Liver (tissue), 9 donors: ENCODE measurements around the gene SYCP2. TPM values are rescaled to one million over a fixed set of nuclear protein-coding genes. Genes with fewer than 3 reads are reported as not detected.

Experiments used
- DNase-seq: peaks from one replicate; pipeline ENCODE4 v3.0.0-alpha.2; 2017; ENCODE audit warnings: low spot score
- H3K27ac ChIP-seq, 2 donors: one replicate each; pipeline ENCODE4 v1.7.0; 2013; ENCODE audit warnings: inconsistent platforms in 2 of 2, low read length in 2 of 2, control low read depth in 1 of 2, low read depth in 1 of 2, mild to moderate bottlenecking in 1 of 2
- H3K27me3 ChIP-seq, 4 donors: one replicate each; pipeline versions ENCODE4 v1.6.1 to v1.7.0; 2013; ENCODE audit warnings: low read length in 3 of 4, inconsistent platforms in 1 of 4, mild to moderate bottlenecking in 1 of 4, moderate library complexity in 1 of 4; ENCODE audit not compliant: control insufficient read depth in 4 of 4, insufficient read depth in 4 of 4
- H3K36me3 ChIP-seq, 4 donors: one replicate each; pipeline versions ENCODE4 v1.6.1 to v1.7.0; 2013; ENCODE audit warnings: low read length in 3 of 4, mild to moderate bottlenecking in 3 of 4, low read depth in 1 of 4, moderate library complexity in 1 of 4; ENCODE audit not compliant: control insufficient read depth in 4 of 4, insufficient read depth in 3 of 4
- H3K4me1 ChIP-seq, 4 donors: one replicate each; pipeline versions ENCODE4 v1.6.1 to v1.7.0; 2013; ENCODE audit warnings: low read length in 3 of 4, mild to moderate bottlenecking in 3 of 4, moderate library complexity in 1 of 4; ENCODE audit not compliant: control insufficient read depth in 4 of 4, insufficient read depth in 4 of 4
- H3K4me3 ChIP-seq, 3 donors: one replicate each; pipeline versions ENCODE4 v1.6.1 to v1.7.0; 2013; ENCODE audit warnings: low read length in 3 of 3, control low read depth in 1 of 3, low read depth in 1 of 3, mild to moderate bottlenecking in 1 of 3
- H3K9ac ChIP-seq, 2 donors: one replicate each; pipeline ENCODE4 v1.7.0; 2013; ENCODE audit warnings: low read length in 2 of 2, mild to moderate bottlenecking in 2 of 2, moderate library complexity in 2 of 2, control low read depth in 1 of 2, low read depth in 1 of 2
- H3K9me3 ChIP-seq, 4 donors: one replicate each; pipeline versions ENCODE4 v1.6.1 to v1.7.0; 2013; ENCODE audit warnings: low read length in 3 of 4; ENCODE audit not compliant: control insufficient read depth in 4 of 4
- ATF3 ChIP-seq: IDR thresholded peaks from 2 replicates; pipeline ENCODE4 v1.6.1; 2016; ENCODE audit warnings: antibody characterized with exemption
- CTCF ChIP-seq: fragments of 150-350 bp; IDR thresholded peaks from 2 replicates; pipeline ENCODE4 v1.5.1; 2017; ENCODE audit warnings: improper control_type of control experiment, low read depth, low read length; ENCODE audit not compliant: missing input control
- EGR1 ChIP-seq, 2 donors: IDR thresholded peaks; 2 replicates each; pipeline ENCODE4 v1.6.1; 2016 to 2018; ENCODE audit warnings: antibody characterized with exemption in 2 of 2, low read depth in 2 of 2
- FOXA1 ChIP-seq: IDR thresholded peaks from 2 replicates; pipeline ENCODE4 v1.6.1; 2016; ENCODE audit warnings: antibody characterized with exemption
- FOXA2 ChIP-seq: IDR thresholded peaks from 2 replicates; pipeline ENCODE4 v1.6.1; 2016; ENCODE audit warnings: antibody characterized with exemption
- GABPA ChIP-seq, 2 donors: IDR thresholded peaks in 1 of 2; conservative IDR thresholded peaks in 1 of 2; 2 replicates each; pipeline ENCODE4 v1.6.1; 2016; ENCODE audit warnings: antibody characterized with exemption in 2 of 2, mild to moderate bottlenecking in 1 of 2, moderate library complexity in 1 of 2
- HNF4A ChIP-seq, 2 donors: conservative IDR thresholded peaks; 2 replicates each; pipeline ENCODE4 v1.6.1; 2016; ENCODE audit warnings: antibody characterized with exemption in 2 of 2, mild to moderate bottlenecking in 2 of 2
- HNF4G ChIP-seq: IDR thresholded peaks from 2 replicates; pipeline ENCODE4 v1.6.1; 2016; ENCODE audit warnings: antibody characterized with exemption
- JUND ChIP-seq, 2 donors: IDR thresholded peaks; 2 replicates each; pipeline ENCODE4 v1.6.1; 2016; ENCODE audit warnings: antibody characterized with exemption in 2 of 2
- NR2F2 ChIP-seq: IDR thresholded peaks from 2 replicates; pipeline ENCODE4 v1.6.1; 2016; ENCODE audit warnings: antibody characterized with exemption
- RAD21 ChIP-seq, 2 donors: IDR thresholded peaks; 2 replicates each; pipeline ENCODE4 v1.6.1; 2016; ENCODE audit warnings: antibody characterized with exemption in 2 of 2, mild to moderate bottlenecking in 2 of 2
- REST ChIP-seq: IDR thresholded peaks from 2 replicates; pipeline ENCODE4 v1.6.1; 2016; ENCODE audit warnings: antibody characterized with exemption, mild to moderate bottlenecking
- RXRA ChIP-seq, 2 donors: IDR thresholded peaks; 2 replicates each; pipeline ENCODE4 v1.6.1; 2017 to 2018; ENCODE audit warnings: antibody characterized with exemption in 2 of 2, mild to moderate bottlenecking in 1 of 2
- SP1 ChIP-seq: IDR thresholded peaks from 2 replicates; pipeline ENCODE4 v1.6.1; 2018; ENCODE audit warnings: antibody characterized with exemption, mild to moderate bottlenecking
- TAF1 ChIP-seq: conservative IDR thresholded peaks from 2 replicates; pipeline ENCODE4 v1.6.1; 2016; ENCODE audit warnings: antibody characterized with exemption, mild to moderate bottlenecking
- YY1 ChIP-seq: IDR thresholded peaks from 2 replicates; pipeline ENCODE4 v1.6.1; 2016; ENCODE audit warnings: antibody characterized with exemption, mild to moderate bottlenecking
- ZBTB33 ChIP-seq: IDR thresholded peaks from 2 replicates; pipeline ENCODE4 v1.6.1; 2016; ENCODE audit warnings: antibody characterized with exemption
- WGBS: extraction: QIAGEN DNeasy Blood & Tissue Kit; methylation state at CpG from one replicate; pipeline ENCODE4 v1.1.7; 2013; 5-methylcytosine and 5-hydroxymethylcytosine counted together
- polyA plus RNA-seq, 2 donors: library from polyadenylated mRNA; stranded (reverse) in 1 of 2; unstranded in 1 of 2; fragments of 200-250 nt in 1 of 2; fragments of >200 nt in 1 of 2; fragmentation: Nextera tagmentation in 1 of 2; extraction: Ambion mirVana in 1 of 2; gene quantifications; one replicate each; pipeline versions ENCODE4 v1.2.1 to v1.2.3, GENCODE V29; 2013 to 2015
- total RNA-seq, 2 donors: library from RNA; depleted of rRNA; stranded (reverse); fragments of >200 nt; gene quantifications; one replicate each; pipeline ENCODE4 v1.2.3, GENCODE V29; 2014
- donor health status: healthy.
- donor health status: healthy.
- donor health status: healthy.
- donor health status: healthy.
- donor health status: healthy.

Gene SYCP2
- total and polyA plus RNA-seq, 4 donors: 0.07 to 0.84 (median 0.38) TPM

GRCh38 chr20:59976156-59976782, 42.8 kb upstream of the SYCP2 start:
- no peak for DNase-seq
- 89% methylated on average over 6 of the region's 6 CpGs for whole genome bisulfite sequencing

GRCh38 chr20:59972037-59972801, 38.8 kb upstream of the SYCP2 start:
- H3K27me3 ChIP-seq: no peaks in the 10 kb centered on the region
- DNase-seq: no peak
- H3K27ac ChIP-seq: no peak overlapping the region
- 53% methylated on average over 12 of the region's 12 CpGs for WGBS
- no peaks in the 10 kb centered on the region for H3K9me3 ChIP-seq
- H3K9ac ChIP-seq: no peak overlapping the region
- no peaks in the 10 kb centered on the region for H3K36me3 ChIP-seq
- no peak overlapping the region for H3K4me3 ChIP-seq
- peaks cover 0 to 5% (median 0%) of the 10 kb centered on the region in 4 donors for H3K4me1 ChIP-seq
- TF ChIP-seq HNF4A (conservative IDR thresholded peaks at IDR 0.05): peak; percentile 79 to 81
- no peak for TF ChIP-seq EGR1 (IDR thresholded peaks at IDR 0.05; ENCODE audit: low read depth in 2 of 2)
- TF ChIP-seq JUND (IDR thresholded peaks at IDR 0.05): peak in 1 of 2 donors; percentile 40
- TF ChIP-seq GABPA (IDR thresholded peaks at IDR 0.05 in 1 of 2, conservative IDR thresholded peaks at IDR 0.05 in 1 of 2): peak in 1 of 2 donors; percentile 27
- TF ChIP-seq ATF3: no peak
- TF ChIP-seq SP1: no peak
- TF ChIP-seq REST: no peak
- no peak for TF ChIP-seq FOXA1
- no peak for TF ChIP-seq NR2F2
- peak; percentile 41 for TF ChIP-seq HNF4G
- no peak for TF ChIP-seq FOXA2
- TF ChIP-seq YY1: no peak

More at GRCh38 chr20:59976156-59976782, 42.8 kb upstream of the SYCP2 start:
- Histone ChIP-seq H3K9me3 (peaks cover 0 to 3% (median 0%) of the 10 kb centered on the region in 4 donors), H3K4me1 (peaks cover 0 to 5% (median 0%) of the 10 kb centered on the region in 4 donors), H3K27me3 (peaks cover 0 to 2% (median 0%) of the 10 kb centered on the region in 4 donors), H3K4me3 (no peak overlapping the region), H3K27ac (no peak overlapping the region), H3K36me3 (no peaks in the 10 kb centered on the region), H3K9ac (no peak overlapping the region)
- TF ChIP-seq FOXA1 (no peak), HNF4G (no peak), NR2F2 (no peak), TAF1 (no peak), CTCF (no peak), RXRA (IDR thresholded peaks at IDR 0.05) (no peak), YY1 (no peak), ZBTB33 (no peak), RAD21 (IDR thresholded peaks at IDR 0.05) (no peak)
